GM12864 (cell line): Measurements from ENCODE around the gene ADH4.
"Not testable (repeated sequence)": the region's sequence is repeated elsewhere in the genome, so short reads cannot be mapped to it uniquely, and the experiment has no call there.

ENCODE experiments used
- DNase-seq: peaks from one replicate; pipeline ENCODE4 v3.0.0-alpha.2; 2011; ENCODE audit warnings: low read depth
- H3K4me3 ChIP-seq: 2 replicates; pipeline ENCODE4 v1.5.1; 2011; ENCODE audit warnings: mild to moderate bottlenecking, low read depth, low read length, control low read depth
- TF ChIP-seq, protein P1 (sequence below): IDR thresholded peaks from 2 replicates; pipeline ENCODE4 v1.5.1; 2011; ENCODE audit warnings: low read depth, mild to moderate bottlenecking, moderate library complexity, low read length, control low read depth, inconsistent platforms; ENCODE audit errors: missing control alignments

The ADH4 gene

DNA sequence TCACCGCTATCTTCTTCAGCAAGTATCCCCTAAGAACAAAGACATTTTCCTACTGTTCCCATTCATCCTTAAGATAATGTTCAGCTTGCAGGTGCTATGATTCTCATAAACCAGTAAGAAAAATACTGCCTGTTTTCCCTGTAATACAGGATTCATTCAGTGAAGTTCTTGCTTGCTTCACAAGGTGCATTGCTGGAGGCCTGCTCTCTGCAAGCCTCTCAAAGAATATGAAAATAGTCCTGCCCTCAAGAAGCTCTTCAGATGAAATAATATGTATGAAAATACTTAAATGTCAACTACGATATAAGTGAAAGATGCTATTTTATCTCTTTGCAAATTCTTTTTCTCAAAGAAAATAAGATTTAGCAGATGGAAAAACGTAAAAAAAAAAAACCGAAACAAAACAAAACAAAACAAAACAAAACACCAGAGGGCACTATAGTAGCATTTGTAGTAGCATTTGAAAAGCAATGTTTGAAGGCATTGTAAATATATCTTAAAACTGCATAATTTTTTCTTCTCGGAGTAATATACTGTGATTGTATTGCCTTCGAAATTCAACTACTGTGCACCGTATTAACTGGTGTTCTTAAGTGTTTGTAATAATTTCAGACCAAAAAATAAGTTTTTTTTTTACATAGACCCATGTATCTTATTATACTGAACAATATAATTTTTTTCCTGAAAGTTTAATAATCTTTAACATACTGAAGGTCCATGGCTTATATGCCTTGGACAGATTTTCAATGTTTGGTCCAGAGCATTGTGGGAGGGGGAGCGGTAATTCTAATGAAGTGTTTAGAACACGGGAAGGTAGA, 26.0 kb downstream of the ADH4 start:
- H3K4me3 ChIP-seq = no peak overlapping the region
- DNase-seq = no peak
- TF ChIP-seq, protein P1, sequence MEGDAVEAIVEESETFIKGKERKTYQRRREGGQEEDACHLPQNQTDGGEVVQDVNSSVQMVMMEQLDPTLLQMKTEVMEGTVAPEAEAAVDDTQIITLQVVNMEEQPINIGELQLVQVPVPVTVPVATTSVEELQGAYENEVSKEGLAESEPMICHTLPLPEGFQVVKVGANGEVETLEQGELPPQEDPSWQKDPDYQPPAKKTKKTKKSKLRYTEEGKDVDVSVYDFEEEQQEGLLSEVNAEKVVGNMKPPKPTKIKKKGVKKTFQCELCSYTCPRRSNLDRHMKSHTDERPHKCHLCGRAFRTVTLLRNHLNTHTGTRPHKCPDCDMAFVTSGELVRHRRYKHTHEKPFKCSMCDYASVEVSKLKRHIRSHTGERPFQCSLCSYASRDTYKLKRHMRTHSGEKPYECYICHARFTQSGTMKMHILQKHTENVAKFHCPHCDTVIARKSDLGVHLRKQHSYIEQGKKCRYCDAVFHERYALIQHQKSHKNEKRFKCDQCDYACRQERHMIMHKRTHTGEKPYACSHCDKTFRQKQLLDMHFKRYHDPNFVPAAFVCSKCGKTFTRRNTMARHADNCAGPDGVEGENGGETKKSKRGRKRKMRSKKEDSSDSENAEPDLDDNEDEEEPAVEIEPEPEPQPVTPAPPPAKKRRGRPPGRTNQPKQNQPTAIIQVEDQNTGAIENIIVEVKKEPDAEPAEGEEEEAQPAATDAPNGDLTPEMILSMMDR = peak; percentile 9

DNA sequence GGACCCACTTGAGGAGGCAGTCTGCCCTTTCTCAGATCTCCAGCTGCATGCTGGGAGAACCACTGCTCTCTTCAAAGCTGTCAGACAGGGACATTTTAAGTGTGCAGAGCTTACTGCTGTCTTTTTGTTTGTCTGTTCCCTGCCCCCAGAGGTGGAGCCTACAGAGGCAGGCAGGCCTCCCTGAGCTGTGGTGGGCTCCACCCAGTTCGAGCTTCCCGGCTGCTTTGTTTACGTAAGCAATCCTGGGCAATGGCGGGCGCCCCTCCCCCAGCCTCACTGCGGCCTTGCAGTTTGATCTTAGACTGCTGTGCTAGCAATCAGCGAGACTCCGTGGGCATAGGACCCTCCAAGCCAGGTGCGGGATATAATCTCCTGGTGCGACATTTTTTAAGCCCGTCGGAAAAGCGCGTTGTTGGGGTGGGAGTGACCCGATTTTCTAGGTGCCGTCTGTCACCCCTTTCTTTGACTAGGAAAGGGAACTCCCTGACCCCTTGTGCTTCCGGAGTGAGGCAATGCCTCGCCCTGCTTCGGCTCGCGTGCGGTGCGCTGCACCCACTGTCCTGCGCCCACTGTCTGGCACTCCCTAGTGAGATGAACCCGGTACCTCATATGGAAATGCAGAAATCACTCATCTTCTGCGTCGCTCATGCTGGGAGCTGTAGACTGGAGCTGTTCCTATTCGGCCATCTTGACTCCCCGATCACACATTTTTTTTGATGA, 26.8 kb downstream of the ADH4 start:
- H3K4me3 ChIP-seq, DNase-seq: not testable (repeated sequence)

DNA sequence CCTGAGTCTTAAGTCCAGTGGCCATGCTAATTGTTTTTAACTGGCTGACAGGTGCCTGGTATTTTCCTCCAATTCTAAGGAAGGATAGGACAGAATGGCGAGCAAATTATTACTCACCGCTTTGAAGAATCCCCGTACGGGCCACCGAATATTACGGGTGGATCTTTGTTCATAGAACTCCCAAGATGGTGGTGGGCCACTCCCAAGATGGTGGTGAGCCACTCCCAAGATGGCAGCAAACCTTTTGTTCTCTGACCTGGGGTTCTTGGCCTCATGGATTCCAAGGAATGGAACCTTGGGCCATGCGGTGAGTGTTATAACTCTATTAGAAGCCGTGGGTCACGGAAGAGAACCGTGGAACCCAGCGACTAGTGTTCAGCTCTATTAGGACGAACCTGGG, 34.8 kb downstream of the ADH4 start:
- not testable (repeated sequence) for DNase-seq, H3K4me3 ChIP-seq

DNA sequence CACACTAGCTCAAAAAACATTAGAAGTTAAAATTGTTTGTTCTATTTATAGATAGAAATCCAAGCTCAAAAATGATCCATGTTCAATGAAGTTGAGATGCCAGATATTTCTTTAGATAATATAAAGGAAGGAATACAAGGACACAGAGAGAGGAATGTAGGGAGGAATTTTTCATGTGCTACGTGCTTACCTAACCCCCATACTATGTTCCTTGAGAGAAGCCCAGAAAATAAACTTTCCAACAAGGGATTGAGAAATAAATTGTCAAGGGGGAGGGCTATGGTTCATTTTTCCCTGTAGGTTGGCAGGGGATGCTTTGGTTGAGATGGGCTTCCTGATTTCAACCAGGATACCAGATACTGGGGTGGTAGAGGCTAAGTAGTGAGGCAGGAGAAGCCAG, 39.9 kb downstream of the ADH4 start:
- DNase-seq = no peak
- TF ChIP-seq, protein P1 = no peak

DNA sequence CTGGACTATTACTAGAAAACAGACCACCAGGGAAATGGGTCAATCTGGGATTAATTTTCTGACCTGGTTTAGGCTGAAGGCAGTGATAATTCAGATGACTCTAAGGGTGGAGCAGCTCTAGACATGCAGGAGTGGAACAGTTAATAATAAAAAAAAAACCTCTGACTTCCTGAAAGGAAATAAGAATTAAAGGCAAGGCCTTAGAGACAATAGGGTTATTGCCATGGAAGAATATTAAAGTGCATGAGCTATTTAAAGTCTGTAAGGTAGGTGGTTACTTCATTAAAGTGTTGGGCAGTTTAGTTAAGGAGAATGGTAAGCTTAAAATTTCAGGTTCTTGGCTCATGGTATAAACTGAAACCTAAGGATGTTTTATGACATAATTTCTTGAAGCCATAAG, 40.9 kb downstream of the ADH4 start:
- no peak overlapping the region for H3K4me3 ChIP-seq
- no peak for DNase-seq
- TF ChIP-seq, protein P1 = no peak

More for the DNA sequence above, 39.9 kb downstream of the ADH4 start:
- H3K4me3 ChIP-seq = no peak overlapping the region

DNA sequence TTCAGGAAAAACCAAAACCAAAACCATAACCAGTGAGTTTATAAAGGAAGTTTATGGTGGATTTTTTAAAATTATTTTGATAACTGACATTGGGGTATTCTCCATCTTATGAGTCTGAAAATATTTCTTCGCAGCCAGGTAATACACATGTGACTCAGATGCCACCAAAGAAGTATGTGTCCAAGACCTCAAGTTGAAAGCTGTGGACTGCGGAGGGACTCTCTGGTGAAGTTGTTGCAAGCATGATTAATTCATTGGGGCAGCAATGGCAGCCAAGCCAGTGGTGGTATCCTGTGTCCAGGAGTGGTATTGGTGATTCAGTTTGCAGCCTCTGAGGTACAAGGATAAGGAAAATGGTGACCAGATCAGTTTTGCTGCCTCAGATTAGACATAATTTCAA, 41.5 kb downstream of the ADH4 start:
- DNase-seq = no peak
- TF ChIP-seq, protein P1 = no peak
- H3K4me3 ChIP-seq = no peak overlapping the region

DNA sequence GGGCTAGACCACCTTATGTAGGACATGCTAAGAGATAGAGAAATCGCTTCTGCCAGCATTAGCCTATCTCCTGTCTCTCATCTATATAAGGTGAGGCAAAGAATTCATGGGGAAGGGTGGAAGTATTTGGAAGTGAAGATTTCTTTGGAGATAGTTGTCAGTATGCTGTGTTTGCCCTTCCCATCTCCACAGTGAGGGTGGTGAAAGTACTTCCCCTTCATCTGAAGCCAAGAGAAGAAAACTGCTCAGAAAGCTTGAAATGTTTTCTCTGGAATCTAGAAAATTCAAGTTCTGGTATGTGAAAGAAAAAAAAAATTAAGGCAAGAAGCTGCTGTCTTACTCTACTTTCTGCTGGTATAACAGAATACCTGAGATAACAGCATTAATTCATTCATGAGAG, 43.2 kb downstream of the ADH4 start:
- TF ChIP-seq, protein P1 = no peak
- DNase-seq = no peak

DNA sequence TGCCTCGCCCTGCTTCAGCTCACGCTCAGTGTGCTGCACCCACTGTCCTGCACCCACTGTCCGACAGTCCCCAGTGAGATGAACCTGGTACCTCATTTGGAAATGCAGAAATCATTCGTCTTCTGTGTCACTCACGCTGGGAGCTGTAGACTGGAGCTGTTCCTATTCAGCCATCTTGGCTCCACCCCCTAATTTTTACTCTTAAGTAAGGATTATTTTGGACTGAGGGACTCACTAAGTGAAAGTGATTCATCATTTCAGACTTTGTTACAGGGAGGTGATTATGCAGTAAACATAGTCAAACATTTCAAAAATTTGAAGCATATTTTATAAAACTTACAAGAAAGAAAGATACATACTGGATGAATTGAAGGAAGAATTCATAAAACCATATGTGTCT, 44.3 kb downstream of the ADH4 start:
- not testable (repeated sequence) for DNase-seq, H3K4me3 ChIP-seq

More for the DNA sequence above, 43.2 kb downstream of the ADH4 start:
- H3K4me3 ChIP-seq = no peak overlapping the region
